ENCODE results near the gene GSE1. TPM values are rescaled to one million over a fixed set of nuclear protein-coding genes. Genes with fewer than 3 reads are reported as not detected.

GSE1 gene
- total RNA-seq, 4 donors from 2014 or later: 46.7 to 144 (median 96.9) TPM

DNA sequence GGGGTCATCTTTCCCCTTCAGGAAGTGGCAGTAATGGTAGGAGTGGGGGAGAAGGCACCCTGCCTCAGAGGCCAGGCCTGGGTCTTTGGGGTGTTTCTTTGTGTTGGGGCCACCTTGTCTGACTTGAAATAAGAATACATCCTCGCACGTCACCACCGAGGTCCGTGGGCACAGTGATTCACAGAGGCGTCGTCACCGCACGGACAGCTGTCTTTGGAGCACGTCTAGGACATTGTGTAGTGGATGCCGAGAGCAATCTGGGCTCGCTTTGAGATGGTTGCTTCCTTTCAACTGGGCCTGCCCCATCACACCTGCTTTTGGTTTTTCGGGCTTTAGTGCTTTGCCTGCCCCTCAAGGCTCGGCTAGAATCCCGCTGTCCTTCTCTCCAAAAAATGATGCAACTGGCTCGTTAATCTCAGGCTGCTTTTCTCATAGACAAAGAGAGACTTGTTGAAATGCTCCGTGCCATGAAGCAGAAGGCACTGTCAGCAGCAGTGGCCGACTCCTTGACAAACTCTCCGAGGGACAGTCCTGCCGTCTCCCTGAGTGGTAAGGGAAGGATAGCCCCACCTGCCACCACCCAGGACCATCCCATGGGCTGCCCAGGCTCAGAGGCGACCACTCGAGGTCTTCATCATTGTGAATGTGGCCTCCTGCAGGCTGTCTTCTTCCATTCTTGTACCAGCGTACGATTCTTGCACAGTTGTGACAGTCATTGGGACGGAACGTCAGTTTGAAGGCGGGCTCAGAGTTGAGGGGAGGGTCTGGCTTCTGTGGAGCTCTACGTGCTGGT is 51.7 kb downstream of the GSE1 start:
- 94% methylated on average over 27 of the region's 27 CpGs for WGBS
- H3K9me3 ChIP-seq: no peaks in the 10 kb centered on the region
- H3K27me3 ChIP-seq: no peaks in the 10 kb centered on the region
- no peak overlapping the region for H3K27ac ChIP-seq
- H3K4me3 ChIP-seq: no peak overlapping the region
- TF ChIP-seq POLR2A (IDR thresholded peaks at IDR 0.05): no peak
- peaks cover 98% of the 10 kb centered on the region for H3K36me3 ChIP-seq
- DNase-seq (ENCODE audit: low spot score in 2 of 2): no peak
- no peaks in the 10 kb centered on the region for H3K4me1 ChIP-seq

- TF ChIP-seq, protein P1, sequence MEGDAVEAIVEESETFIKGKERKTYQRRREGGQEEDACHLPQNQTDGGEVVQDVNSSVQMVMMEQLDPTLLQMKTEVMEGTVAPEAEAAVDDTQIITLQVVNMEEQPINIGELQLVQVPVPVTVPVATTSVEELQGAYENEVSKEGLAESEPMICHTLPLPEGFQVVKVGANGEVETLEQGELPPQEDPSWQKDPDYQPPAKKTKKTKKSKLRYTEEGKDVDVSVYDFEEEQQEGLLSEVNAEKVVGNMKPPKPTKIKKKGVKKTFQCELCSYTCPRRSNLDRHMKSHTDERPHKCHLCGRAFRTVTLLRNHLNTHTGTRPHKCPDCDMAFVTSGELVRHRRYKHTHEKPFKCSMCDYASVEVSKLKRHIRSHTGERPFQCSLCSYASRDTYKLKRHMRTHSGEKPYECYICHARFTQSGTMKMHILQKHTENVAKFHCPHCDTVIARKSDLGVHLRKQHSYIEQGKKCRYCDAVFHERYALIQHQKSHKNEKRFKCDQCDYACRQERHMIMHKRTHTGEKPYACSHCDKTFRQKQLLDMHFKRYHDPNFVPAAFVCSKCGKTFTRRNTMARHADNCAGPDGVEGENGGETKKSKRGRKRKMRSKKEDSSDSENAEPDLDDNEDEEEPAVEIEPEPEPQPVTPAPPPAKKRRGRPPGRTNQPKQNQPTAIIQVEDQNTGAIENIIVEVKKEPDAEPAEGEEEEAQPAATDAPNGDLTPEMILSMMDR (IDR thresholded peaks at IDR 0.05): no peak
- TF ChIP-seq POLR2AphosphoS5 (IDR thresholded peaks at IDR 0.05) (no peak), POLR2A (IDR thresholded peaks at IDR 0.05) (no peak), EP300 (IDR thresholded peaks at IDR 0.05) (no peak)
- peaks cover 98% of the 10 kb centered on the region for H3K36me3 ChIP-seq
- 89% methylated on average over 12 of the region's 12 CpGs for WGBS
- no peaks in the 10 kb centered on the region for H3K4me1 ChIP-seq
- H3K27ac ChIP-seq: no peak overlapping the region
- no peak overlapping the region for H3K4me3 ChIP-seq
- H3K9me3 ChIP-seq: no peaks in the 10 kb centered on the region
- no peak for DNase-seq (ENCODE audit: low spot score in 2 of 2)
- no peaks in the 10 kb centered on the region for H3K27me3 ChIP-seq
These were observed 52.2 kb downstream of the GSE1 start for GRCh38 chr16:85665373-85665740.

- Histone ChIP-seq H3K27ac (no peak overlapping the region), H3K9me3 (no peaks in the 10 kb centered on the region), H3K27me3 (no peaks in the 10 kb centered on the region), H3K4me1 (no peaks in the 10 kb centered on the region), H3K36me3 (peaks cover 98% of the 10 kb centered on the region), H3K4me3 (no peak overlapping the region)
- 79% methylated on average over 12 of the region's 13 CpGs for WGBS
- no peak for TF ChIP-seq POLR2A (IDR thresholded peaks at IDR 0.05)
- DNase-seq (ENCODE audit: low spot score in 2 of 2): peak in 1 of 2 donors; percentile 78
These were observed 52.8 kb downstream of the GSE1 start for GRCh38 chr16:85665929-85666328.

DNA sequence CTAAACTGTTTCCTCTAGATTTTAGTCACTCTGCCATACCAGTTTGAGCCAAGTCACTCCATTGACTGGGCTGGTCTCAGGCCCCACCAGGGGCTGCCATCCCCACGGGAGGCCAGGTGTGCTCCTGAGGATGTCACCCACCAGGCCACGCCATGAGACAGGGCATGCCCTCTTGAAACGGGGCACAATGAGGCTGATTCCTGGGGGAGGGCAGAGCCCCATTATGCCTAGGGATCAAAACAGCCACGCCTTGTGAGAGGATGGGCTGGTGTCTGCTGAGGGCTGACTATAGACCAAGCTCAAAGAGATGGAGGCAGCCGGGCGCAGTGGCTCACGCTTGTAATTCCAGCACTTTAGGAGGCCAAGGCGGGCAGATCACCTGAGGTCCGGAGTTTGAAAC is 54.1 kb downstream of the GSE1 start:
- H3K27ac ChIP-seq: no peak overlapping the region
- H3K27me3 ChIP-seq: no peaks in the 10 kb centered on the region
- H3K4me1 ChIP-seq: no peaks in the 10 kb centered on the region
- no peak for DNase-seq (ENCODE audit: low spot score in 2 of 2)
- H3K36me3 ChIP-seq: peaks cover 96% of the 10 kb centered on the region
- no peak overlapping the region for H3K4me3 ChIP-seq
- WGBS: 93% methylated on average over 9 of the region's 9 CpGs
- TF ChIP-seq EP300 (IDR thresholded peaks at IDR 0.05) (no peak), POLR2A (IDR thresholded peaks at IDR 0.05) (no peak), POLR2AphosphoS5 (IDR thresholded peaks at IDR 0.05) (no peak)
- TF ChIP-seq, protein P1 (IDR thresholded peaks at IDR 0.05): no peak
- no peaks in the 10 kb centered on the region for H3K9me3 ChIP-seq

- Histone ChIP-seq H3K4me3 (no peak overlapping the region), H3K9me3 (no peaks in the 10 kb centered on the region), H3K27me3 (no peaks in the 10 kb centered on the region), H3K27ac (no peak overlapping the region), H3K4me1 (no peaks in the 10 kb centered on the region), H3K36me3 (peaks cover 96% of the 10 kb centered on the region)
- no peak for DNase-seq (ENCODE audit: low spot score in 2 of 2)
- TF ChIP-seq POLR2A (IDR thresholded peaks at IDR 0.05) (no peak), EP300 (IDR thresholded peaks at IDR 0.05) (no peak), POLR2AphosphoS5 (IDR thresholded peaks at IDR 0.05) (no peak)
- TF ChIP-seq, protein P1 (IDR thresholded peaks at IDR 0.05): no peak
- 92% methylated on average over 16 of the region's 16 CpGs for WGBS
These were observed 54.8 kb downstream of the GSE1 start for GRCh38 chr16:85667841-85668413.

GRCh38 chr16:85668676-85669424 is 55.7 kb downstream of the GSE1 start:
- H3K27me3 ChIP-seq: no peaks in the 10 kb centered on the region
- H3K9me3 ChIP-seq: no peaks in the 10 kb centered on the region
- no peaks in the 10 kb centered on the region for H3K4me1 ChIP-seq
- H3K27ac ChIP-seq: no peak overlapping the region
- DNase-seq (ENCODE audit: low spot score in 2 of 2): peak in 1 of 2 donors; percentile 52
- TF ChIP-seq POLR2A (IDR thresholded peaks at IDR 0.05) (no peak), POLR2AphosphoS5 (IDR thresholded peaks at IDR 0.05) (no peak)
- 89% methylated on average over 7 of the region's 10 CpGs for WGBS
- H3K36me3 ChIP-seq: peaks cover 93% of the 10 kb centered on the region
- H3K4me3 ChIP-seq: no peak overlapping the region
